Measurements from ENCODE around the gene AUTS2.
"Not testable (repeated sequence)": the region's sequence is repeated elsewhere in the genome, so short reads cannot be mapped to it uniquely, and the experiment has no call there.

AUTS2 gene

DNA sequence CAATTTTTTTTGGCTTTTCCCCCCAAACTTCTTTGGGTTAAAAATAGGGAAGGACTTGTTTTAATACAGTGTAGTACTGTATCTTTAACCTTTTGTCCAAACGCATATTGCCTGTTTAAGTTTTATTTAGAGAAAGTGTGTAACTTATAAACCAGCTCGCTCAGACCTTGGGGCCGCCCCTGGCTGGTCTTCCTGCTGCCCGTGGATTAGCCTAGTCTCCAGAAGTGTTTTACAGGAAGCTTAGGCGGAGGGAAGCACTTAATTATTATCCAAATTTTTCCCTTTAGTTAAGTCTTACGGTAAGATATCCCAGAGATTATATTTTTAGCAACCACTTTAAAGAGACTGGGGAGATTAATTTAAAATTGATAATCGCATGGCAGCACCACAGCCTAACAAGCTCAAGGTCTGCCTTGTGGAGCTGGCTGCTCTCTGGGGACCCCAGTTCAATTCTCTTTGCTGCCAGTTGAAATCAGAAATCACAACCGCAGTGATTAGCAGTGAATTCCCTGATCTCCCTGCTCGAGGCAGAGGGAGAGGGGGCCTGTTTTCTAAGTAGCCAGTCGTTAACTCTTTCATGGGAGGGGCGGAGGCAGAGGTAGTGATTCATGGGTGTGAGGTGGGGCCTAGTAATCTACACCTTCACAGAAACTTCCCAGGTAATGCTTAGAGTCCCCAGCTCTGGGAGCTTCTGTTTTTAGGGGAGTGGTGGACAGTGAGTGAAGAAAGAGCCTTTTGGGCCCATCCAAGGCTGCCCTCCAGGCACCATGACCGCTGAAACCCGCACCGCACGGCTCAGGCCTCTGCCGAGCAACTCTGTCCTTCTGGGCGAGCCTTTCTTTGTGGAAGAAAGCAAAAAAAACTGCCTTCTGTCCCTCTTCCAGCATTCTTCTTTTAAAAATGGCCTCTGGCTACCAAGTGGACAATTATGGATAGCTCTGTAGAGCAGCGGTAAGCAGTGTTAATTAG, 984.9 kb downstream of the AUTS2 start:
- no peak for DNase-seq (ENCODE audit: low spot score)

DNA sequence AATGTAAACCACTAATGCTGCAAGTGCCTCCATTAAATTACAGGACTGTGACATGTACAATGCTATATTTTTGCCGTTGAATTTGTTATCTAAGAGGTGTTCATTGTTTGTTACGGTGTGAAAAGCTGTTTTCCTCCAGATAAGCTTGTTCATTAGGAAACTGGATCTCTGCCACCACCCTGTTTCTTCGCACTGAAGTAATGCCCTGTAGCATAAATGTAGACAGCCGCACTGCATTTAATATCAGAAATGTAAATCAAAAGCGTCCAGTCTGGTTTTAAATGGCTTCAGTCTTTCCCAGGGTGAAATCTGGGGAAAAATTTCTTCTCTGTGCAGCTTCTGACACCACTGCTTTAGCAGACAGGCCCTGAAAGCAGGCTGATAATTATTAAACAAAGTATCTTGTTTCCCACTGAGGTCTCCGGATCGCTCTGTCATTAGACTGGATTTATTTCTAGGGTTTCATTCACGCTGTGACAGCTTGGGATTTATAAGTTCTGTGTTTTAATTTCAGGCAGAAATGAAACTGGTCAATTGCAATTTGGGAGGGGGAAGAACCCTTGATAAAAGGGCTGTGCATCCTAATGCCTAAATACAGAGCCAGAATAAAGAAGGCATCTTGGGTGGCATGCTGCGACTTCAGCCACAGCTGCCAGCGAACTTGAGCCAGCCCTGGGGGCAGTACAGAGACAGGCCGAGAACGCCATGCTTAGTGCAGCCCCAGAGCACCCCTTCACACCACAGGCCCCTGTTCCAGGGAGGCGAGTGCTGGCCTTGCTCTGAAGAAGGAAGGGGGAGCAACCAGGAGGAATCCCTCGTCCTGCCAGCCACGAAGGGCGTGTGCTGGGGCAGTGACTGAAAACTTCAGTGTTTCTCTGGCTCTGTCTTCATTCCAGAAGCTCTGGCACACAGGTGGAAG, 985.9 kb downstream of the AUTS2 start:
- DNase-seq (ENCODE audit: low spot score) = no peak

DNA sequence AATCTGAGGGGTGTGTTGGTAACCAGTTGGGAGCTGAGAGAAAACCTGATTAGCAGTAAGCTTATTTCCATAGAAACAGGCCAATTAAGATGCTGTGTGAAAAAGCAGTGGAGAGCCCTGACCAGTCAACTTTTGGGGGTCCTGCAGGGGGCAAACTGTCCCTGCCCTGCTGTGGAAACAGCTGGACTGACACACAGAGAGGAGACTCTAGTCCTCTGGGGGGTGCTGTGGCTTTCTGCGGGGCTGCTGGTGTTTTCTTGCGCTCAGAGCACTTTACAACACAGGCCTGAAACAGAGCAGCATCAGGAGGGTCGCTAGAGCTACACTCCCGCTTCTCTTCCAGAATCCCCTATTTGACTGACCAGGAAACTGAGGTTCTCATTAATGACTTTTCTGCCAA, 986.8 kb downstream of the AUTS2 start:
- DNase-seq (ENCODE audit: low spot score) = no peak

DNA sequence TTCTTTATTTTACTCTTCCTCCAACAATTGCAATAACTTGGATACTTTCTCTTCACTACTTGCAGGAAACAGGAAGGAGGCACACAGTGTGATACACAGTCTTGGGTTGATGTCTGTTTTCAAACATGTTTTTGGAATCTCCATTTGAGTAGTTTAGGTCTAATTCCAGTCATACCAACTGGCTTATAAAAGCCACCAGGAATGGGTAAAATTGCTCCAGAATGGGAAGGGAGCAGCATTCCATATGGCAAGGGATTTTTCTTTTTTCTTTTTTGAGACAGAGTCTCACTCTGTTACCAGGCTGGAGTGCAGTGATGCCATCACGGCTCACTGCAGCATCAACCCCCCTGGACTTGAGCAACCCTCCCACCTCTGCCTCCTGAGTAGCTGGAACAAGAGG, 988.5 kb downstream of the AUTS2 start:
- no peak for DNase-seq (ENCODE audit: low spot score)

DNA sequence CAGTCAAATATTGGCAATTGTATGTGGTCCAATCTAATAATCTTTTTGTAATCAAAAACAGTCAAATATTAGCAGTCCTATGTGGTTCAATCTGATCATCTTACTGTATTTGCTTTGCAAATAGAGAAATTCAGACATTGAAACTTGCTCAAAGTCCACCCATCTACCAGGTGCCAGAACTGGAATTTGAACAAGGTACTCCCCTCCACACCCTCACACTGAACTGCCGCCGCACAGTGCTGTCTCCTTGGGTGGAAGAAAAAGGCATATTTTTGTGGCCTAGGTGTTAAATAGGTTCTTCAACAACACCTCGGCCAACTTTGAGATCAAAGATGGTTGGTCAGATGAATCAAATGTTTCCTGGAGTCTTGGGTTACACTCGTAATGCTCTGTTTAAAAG, 989.5 kb downstream of the AUTS2 start:
- no peak for DNase-seq (ENCODE audit: low spot score)

DNA sequence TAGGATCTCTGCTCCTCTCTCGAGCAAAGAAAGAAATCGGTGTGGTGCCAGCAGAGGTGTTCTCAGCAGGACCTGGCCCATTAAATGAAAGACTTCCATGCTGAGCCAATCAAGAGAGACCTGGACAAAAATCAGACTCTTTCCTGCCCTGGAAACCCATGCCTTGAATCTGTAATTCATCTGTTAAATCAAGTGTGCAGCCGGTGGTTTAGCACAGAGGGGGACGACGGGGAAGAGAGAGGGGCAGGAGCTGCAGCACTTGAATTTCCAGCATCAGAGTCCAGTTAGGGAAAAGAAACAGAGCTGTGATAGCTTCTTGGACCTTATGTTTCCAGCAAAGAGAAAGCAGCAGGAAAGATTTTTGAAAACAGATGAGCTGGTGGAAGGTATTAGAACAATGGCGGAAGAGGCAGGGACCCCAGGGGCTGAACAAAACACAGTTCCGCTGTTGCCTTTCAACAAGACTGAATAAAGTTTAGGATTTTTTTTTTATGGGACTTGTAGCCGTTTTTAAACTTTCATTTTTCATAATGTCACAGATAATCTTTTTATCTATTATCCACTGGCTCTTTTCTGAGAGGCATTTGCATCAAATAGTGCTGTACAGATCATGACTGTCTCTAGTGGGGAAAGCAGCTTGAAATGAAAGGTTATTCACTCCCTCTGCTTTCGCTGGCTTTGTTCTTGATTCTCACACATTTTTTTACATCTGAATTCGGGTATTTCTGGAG, 990.1 kb downstream of the AUTS2 start:
- no peak for DNase-seq (ENCODE audit: low spot score)

DNA sequence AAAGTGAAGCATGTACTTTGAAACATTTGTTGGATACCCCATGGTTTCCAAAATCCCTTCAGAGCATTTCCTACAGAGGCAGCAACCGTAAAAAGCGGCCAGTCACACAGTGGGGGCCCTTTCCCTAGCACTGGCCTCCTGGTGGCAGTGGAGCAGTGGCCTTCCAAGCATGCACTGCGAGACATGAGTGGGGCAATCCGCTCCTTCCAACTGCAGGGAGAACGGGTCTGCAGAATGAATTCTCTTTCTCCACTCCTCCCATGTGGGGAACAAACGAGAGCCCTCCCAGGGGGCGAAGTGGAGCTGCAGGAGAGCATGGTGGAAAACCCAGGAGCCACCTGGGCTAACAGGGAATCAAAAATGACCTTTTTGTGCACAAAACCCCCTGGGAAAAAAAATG, 990.7 kb downstream of the AUTS2 start:
- no peak for DNase-seq (ENCODE audit: low spot score)

DNA sequence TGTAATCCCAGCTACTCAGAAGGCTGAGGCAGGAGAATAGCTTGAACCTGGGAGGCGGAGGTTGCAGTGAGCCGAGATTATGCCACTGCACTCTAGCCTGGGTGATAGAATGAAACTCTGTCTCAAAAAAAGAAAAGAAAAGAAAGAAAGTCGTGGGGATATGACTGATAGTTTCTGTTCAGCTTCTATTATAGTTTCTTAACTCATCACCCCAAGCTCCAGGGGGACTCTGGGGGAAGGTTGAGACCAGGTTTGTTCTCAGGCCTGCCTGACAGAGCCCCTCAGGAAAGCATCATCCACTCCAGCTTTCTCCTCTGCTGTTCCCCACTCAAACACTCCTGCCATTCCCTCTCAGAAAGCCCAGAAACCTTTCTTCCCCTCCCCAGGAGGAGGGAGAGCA, 991.3 kb downstream of the AUTS2 start:
- DNase-seq (ENCODE audit: low spot score) = no peak

DNA sequence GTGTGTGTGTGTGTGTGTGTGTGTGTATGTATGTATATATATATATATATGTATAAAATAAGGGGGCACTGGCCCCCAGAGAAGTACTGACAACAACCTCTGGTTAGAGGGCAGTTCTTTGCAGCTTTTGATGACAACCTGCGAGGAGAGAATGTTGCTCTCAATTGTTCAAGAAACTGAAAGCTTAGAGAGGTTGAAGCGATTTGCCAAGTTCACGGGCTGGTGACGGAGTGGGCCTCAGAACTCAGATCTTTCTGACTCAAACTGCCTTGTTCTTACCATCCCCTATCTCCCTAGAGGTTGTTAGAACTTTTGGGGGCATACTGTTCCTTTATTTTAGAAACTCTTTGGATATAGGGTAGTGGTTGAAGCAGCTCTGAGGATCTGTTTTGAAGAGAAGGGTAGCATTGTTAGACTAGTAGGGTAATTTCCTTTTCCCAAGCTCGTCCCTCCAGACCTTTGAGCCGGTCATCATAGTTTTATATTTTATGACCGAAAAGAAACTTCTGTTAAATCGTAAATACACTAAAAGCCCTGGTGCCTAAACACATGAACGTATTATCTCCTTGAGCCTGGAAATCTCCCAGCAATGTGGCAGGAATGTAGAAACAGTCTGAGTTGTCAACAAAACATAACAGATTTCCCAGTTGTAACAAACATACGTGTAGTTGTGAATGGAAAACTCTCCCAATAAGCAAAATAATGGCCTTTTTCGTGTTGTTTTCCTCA, 992.0 kb downstream of the AUTS2 start:
- DNase-seq (ENCODE audit: low spot score) = no peak

DNA sequence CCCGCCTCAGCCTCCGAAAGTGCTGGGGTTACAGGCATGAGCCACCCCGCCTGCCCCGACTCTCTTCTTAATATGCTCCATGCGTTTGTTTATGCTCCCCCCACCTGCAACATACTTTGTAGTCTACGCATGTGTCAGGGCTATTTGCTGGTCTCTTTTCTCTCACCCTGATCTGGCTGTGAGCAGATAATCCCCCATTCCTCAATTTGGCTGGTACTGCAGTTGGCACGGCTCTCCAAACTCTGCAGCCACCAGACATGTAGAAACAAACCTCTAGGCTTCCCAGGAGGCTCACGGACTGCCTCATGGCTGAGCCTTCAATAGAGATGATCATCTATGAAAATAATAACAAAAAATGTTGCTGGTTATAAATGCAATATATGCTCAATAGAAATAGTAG, 993.4 kb downstream of the AUTS2 start:
- DNase-seq (ENCODE audit: low spot score) = no peak

DNA sequence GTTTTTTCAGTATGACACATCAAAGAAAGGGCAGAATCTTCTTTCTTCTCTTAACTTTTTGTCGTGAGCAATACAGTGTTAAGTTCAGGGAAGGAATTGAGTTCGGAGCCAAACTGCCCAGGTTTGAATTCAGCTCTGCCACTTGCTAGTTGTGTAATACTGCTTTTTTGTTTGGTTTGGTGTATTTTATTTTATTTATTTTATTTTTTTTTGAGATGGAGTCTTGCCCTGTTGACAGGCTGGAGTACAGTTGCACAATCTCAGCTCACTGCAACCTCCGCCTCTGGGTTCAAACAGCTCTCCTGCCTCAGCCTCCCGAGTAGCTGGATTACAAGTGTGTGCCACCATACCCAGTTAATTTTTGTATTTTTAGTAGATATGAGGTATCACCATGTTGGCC, 993.9 kb downstream of the AUTS2 start:
- no peak for DNase-seq (ENCODE audit: low spot score)

DNA sequence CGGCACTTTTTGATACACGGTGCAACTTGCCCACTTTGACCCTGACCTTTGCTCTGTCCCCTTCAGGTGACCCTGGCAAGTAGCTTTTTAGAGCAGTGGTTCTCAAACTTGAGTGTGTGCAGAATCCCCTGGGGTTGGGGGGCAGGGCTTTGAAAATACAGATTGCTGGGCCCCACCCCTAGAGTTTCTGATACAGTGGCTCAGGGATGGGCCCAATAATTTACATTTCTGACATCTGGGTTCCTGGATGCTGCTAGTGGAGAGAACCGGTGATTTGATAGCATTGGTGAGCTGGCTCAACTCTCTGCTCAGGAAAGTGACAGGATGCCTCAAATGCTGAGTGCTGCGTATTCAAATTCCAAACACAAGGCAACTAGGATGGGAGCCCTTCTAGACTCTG, 995.9 kb downstream of the AUTS2 start:
- no peak for DNase-seq (ENCODE audit: low spot score)

DNA sequence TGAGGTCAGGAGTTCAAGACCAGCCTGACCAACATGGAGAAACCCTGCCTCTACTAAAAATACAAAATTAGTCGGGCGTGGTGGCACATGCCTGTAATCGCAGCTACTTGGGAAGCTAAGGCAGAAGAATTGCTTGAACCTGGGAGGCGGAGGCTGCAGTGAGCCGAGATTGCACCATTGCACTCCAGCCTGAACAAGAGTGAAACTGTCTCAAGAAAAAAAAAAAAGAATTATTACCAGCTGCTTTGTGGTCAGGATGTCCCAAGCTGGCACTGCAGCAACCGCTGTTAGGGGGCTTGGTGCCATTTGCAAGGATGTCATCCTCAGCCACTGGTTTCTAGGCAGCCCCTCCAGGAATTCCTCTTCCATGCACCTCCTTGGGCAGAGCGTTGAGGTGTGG, 996.6 kb downstream of the AUTS2 start:
- DNase-seq (ENCODE audit: low spot score) = not testable (repeated sequence)

DNA sequence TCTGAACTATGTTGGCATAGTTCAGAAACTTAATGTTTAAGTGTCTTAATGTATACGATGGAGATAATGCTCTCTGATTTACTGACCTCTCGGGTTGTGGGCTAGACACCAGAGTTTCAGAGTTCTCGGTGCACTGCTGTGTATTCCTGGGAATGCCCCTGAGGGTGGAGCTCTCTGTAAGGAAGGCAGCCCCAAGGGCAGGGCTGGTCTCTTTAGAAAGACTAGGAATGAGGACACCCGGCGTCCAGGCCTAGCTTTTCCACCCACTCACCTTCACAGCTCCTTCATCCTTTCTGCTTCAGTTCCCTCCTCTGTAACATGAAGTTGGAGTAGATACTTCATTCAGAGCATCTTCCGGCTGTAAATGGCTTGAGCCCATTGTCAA, 997.1 kb downstream of the AUTS2 start:
- no peak for DNase-seq (ENCODE audit: low spot score)

DNA sequence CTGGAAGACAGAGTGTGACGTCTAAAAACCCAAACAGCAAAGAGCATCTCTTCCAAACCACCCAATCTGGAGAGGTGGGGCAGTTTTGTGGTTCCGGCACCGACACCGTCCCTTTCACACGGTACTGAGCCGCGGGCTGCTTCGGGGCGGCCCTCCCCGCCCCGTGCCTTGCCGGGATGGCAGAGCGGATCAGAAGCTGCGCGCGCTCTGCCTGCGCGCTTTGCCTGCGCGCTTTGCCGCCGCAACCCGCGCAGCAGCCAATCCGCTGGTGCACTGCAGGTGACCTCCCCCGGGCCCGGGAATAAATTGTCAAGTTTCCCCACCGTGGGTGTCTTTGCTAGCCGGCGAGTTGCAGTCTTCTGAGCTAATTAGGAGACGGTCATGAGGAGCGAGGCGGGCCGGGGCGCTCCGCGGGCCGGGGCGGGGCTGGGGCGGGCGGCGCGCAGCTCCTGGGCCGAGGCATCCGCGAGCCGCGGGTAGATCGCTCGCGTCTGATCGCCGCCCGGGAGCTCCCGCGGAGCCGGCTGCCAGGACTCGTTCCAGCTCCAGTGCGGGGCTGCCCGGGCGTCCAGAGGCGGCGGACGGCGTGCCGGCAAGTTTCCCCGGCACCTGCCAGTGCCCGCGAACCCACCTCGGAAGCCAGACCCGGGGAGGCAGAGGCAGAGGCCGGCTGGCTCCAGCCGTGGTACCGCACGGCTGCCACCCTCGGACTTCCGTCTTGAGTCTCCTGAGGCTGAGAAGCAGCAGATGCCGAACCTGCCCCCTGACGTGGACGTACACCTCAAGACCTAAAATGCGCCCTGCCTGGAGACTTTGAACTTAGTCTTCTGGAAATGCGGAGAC, 997.7 kb downstream of the AUTS2 start:
- DNase-seq (ENCODE audit: low spot score) = no peak

DNA sequence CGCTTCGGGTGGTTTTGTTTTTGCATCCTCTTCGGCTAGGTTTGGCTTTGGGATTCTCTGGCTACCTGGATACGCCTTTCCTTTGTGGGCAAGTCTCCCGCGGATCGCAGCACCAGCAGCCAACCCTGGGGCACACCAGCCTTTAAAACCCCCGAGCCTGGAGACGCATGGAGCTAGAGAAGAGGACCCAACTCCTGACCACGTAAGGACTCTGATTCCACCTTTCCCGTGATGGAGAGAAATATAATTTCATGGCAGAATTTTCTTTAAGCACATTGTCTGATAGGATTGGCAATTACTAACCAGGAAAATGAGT, 998.3 kb downstream of the AUTS2 start:
- no peak for DNase-seq (ENCODE audit: low spot score)

DNA sequence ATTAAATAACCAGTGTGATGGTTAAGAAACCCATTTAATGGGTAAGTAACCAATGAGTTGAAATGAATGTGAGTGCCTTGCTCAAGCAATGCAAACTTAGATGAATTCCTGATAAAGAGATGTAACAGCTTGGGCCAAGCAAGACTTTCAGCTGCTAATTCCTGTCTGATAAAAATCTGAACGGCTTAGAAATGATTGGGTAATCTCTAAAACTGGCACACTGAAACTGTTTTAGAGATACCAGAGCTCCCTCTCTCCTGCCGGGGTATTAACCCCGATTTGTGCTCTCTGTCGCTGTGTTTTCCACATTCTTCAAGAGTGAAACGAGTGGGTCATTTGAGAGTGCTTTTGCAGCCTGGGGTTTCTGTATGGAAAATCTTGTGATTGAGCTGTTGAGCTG, 998.8 kb downstream of the AUTS2 start:
- DNase-seq (ENCODE audit: low spot score) = no peak

DNA sequence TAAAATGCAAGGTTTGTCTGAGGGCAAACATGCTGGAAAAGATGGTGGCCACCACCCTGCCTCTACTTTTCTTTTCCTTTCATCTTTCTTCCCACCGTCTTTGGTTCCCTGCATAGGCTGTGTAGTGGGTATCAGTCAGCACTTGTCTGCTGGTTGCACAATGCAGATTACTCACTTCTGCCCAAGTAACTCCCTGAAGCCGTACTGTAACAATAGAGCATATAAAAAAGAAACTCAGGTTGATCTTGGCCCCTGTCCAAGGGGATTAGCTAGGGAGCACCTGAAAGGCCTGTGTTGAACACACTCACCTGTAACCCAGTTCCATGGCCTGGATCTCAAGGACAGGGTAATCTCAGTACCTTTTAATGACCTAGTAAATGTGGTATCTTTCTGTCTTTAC, 1000.7 kb downstream of the AUTS2 start:
- no peak for DNase-seq (ENCODE audit: low spot score)

DNA sequence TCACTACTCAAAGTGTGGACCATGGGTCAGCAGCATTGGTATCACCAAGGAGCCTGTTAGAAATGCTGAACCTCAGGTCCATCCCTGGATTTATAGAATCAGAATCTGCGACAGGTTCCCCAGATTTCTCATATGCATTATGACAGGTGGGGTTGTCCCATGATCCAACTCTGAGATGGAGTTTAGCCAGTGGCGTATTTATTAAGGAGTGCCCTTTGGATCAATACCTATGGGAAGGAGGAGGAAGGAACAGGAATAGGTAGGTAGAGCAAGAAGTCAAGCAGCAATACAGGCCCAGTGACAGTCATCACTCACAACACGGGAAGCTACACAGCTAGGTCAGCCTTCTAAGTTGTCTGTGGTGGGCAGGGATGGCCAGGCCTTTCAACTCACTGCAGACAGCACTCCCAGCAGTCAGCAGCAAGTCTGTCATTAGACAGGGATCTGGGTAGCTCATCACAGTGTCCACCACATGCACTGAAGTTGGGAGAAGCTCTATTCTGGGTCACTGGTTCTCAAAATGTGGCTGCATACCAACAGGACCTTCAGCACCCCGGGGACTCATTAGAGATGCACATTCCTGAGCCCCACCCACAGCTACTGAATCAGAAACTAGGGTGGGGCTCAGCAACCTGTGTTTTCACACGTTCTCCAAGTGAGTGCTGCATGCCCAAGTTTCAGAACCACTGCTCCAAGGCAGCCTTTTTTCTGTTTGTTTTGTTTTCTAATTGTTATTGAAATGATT, 1001.3 kb downstream of the AUTS2 start:
- no peak for DNase-seq (ENCODE audit: low spot score)

DNA sequence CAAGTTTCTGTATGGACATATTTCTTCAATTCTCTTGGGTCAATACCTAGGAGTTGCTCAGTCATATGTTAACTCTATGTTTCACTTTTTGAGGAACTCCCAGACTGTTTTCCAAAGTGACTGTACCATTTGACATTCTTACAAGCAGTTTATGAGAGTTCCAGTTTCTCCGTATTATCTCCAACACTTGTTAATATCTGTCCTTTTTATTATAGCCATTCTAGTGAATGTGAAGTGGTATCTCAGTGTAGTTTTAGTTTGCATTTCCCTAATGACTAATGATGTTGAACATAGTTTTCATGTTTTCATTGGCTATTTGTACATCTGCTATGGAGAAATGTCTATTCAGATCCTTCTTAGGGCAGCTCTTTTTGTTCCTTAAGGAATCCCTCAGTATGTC, 1002.7 kb downstream of the AUTS2 start:
- no peak for DNase-seq (ENCODE audit: low spot score)
